Stimulated activated CD4-positive, alpha-beta T cell treated with anti-CD3 and anti-CD28 coated beads, Interleukin-15, amount 100 ng/mL, for 1 hour (primary cell): Measurements from ENCODE around the gene KLK13.

Source experiments
- DNase-seq, 2 donors: peaks; one replicate each; pipeline ENCODE4 v3.0.0-alpha.2; 2020; ENCODE audit warnings: low read depth in 1 of 2, low spot score in 1 of 2

KLK13 gene

DNA sequence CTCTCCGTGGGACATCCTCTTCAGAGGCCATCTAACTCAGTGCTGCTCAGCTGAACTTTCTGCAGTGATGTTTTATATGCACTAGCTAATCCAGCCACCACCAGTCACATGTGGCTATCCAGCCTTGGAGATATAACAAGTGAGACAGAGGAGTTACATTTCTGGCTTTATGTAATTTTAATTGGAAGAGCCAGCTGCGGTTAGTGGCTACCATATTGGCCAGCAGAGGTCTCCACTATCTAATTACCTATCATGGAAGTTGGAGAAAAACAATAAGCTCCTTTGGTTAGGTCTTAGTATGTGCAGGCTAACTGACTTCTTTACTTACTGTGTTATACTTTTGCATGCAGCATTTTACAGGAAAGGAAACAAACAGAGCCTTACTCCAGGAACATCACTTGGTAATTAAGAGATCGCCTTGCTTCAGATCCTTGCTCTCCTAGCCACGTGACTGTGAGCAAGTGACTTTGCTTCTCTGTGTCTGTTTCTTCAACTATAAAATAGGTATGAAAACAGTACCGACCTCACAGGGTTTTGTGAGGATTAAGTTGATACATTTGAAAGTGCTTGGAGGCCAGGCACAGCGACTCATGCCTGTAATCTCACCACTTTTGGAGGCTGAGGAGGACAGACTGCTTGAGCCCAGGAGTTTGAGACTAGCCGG lies 43.8 kb downstream of the KLK13 start:
- DNase-seq: no peak

DNA sequence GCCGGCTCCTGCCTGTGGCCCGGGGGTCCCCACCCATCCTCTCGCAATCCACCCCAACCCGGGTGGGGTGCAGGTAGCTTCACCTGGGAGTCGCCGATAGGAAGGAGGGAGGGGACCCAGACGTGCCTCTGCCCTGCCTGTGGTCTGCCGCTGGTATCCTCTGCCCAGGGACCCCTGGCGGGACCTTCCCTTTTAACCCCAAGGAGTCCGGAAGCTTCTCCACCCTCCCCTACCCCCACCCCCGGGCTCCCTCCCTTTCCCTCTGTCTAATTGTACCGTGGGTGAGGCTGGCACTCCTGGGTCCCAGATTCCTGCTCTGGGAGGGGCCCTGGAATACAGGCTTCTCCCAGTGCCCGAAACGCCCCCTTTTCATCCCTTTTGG lies 45.4 kb downstream of the KLK13 start, which contains the start of gene KLK10:
Gene KLK10 (minus strand): TSS at position 166 of the 382 bp plus-strand sequence. CDS start 579 bp downstream, outside the sequence.
- no peak for DNase-seq

DNA sequence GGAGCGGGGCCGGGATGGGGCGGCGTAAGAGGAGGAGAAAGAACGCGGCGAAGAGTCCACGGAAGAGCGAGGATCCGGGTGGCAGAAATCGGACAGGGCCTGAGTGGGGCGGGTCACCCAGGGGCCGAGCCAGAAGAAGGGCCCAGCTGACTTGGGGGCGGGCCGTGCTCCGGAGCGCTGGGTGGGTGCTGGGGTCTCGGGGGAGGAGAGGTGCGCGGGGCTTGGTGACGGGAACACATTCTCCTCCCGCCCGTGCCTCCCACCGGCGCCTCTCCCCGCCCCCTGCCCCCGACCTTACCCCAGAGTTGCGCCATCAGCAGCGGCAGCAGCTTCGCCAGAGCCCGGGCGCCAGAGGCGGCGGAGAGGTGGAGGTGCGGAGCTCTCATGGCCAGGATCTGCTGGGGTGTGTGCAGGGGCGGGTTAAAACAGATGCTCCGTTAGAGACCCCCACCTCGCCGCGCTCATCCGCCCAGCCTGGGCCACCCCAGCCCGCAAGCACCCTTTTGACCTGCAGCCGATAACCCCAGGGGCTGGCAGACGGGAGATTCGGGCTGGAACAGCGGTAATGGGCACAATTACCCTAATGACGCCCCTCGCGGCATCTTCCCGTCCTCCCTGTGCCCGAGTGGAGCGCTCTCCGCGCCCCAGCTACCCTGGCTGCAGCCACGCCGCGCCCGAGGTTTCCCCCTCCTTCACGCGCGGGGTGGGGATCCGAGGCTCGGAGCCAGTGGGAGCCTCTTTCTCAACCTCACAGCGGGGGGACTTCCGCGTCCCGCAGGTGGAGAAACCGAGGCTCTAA lies 45.9 kb downstream of the KLK13 start:
- DNase-seq: no peak

DNA sequence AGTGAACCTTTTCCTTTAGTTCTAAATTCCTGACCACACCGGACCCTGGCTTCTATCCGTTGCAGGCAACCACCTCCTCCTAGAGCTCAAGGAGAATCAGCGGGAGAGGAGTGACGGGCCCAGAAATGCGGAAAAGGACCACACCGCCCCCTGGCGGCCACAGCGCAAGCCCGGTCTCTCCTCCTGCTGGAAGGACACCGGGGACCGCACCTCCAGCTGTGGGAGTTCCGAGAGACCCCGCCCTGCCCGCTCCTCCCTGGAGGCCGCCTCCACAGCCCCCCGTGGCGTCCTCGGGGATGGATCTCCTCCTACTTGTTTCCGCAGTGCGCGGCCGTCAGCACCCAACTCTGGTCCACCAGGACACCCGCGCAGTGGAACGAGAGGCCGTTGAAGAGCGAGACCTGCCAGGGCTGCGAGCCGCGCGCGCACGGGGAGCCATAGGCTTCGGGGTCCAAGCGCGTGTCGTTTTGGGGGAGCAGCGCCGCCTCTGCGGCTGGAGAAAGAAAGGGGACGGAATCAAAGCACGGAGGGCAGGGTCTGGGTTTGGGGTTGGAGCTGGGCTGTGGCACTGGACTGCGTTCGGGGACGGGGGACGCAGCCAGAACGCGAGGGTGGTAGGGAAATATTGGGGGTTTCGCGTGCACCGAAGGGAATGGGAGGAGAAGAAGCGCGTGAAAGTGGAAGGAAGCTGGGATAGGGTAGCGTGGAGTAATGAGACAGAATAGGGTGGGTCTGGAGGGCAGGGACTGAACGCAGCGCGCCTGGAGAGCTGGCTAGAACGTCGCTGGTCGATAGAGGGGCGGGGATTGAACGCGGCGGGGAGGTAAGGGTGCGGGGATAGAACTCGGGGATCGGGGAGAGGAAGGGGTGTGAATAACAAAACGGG lies 47.9 kb downstream of the KLK13 start:
- DNase-seq: peak in 1 of 2 donors; percentile 57

DNA sequence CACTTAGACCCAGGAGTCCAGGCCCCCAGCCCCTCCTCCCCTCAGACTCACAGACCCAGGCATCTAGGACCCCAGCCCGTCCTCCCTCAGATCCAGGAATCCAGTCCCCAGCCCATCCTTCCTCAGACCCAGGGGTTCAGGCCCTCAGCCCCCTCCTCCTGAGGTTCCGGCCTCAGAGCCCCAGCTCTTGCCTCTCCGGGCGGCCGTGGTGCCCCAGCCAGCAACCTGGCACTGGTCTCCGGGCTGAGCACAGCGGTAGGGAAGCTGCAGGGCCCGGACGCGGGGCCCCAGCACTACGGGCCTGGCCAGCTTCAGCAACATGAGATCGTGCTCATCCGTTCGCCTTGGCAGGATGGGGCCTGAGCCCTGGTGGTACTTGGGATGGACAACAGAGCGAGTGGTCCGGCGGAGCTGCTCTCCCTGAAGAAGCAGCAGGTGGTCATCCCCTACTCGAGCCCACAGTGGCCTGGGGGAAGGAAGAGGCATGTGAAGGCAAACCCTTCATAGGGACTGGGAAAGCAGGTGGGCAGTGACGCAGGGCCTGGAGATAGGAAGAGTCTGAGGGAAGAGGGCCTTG lies 49.1 kb downstream of the KLK13 start:
- no peak for DNase-seq

DNA sequence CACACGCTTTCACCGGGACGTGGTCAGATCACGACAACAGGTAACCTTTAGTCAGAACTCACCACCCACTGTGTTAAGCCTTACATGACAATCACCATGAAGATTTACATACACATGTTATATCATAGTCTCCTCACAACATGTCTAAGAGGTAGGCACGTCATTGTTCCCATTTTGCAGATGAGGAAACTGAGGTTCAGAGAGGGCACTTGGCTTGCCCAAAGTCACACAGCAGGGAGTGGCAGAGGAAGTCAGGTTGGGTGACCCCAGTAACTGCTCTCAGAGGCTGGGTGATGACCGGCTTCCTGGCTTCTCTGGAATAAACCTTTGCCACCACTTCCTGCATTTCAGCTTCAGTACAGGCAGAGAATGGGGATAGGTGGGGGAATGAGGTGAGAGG lies 50.6 kb downstream of the KLK13 start:
- no peak for DNase-seq

DNA sequence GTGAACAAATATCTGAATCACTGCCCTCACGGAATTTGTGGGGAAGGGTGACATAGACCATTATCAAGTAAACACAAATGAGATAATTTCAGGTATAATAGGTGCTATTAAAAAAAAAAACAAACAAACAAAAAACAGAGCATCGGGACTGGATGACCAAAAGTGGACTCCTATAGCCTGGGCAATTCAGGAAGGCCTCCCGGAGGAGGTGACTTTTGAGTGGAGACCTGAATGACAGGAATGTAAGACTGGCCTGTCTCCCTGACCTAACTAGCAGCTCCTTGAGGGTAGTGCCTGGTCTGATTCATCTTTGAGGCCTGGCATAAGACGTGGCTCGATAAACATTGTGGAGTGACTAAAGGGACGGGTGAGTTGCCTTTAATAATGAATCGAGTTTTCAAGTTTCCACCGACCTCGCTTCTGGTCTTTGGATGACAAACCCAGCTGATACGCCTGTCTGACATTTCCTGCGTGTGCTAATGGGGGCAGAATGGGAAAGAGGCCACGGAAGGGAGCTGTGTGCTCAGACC lies 52.2 kb downstream of the KLK13 start:
- no peak for DNase-seq

DNA sequence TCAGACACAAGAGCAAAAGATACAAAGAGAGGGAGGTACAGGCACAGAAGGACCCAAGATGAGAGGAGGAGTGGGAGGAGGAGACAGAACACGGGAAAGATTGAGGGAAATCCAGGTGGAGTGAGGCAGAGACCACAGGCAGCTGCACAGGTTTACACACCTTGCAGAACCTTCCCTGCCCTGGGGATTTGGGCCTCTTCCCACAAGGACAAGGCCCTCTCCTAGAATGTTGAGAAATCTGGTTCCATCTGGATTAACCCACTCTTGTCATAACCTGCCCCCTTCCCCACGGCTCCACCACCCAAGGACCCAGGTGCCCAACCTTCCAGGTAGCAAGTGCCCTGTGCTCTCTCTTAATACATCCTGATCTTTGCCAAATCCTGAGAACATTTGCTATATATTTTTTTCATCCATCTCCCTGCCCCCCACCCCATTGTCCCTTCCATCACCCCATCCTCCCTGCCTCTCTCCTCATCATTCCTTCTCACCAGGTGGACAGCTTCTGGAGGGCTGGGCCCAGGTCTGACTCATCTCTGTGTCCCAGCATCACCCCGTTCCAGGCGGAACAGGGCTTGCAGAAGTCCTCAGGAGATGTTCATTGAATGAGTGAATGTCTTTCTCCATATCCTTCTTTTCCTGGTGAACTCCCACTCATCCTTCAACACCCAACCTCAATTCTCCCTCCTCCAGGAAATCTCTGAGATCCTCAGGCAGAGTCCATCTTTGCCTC lies 54.7 kb downstream of the KLK13 start:
- no peak for DNase-seq

DNA sequence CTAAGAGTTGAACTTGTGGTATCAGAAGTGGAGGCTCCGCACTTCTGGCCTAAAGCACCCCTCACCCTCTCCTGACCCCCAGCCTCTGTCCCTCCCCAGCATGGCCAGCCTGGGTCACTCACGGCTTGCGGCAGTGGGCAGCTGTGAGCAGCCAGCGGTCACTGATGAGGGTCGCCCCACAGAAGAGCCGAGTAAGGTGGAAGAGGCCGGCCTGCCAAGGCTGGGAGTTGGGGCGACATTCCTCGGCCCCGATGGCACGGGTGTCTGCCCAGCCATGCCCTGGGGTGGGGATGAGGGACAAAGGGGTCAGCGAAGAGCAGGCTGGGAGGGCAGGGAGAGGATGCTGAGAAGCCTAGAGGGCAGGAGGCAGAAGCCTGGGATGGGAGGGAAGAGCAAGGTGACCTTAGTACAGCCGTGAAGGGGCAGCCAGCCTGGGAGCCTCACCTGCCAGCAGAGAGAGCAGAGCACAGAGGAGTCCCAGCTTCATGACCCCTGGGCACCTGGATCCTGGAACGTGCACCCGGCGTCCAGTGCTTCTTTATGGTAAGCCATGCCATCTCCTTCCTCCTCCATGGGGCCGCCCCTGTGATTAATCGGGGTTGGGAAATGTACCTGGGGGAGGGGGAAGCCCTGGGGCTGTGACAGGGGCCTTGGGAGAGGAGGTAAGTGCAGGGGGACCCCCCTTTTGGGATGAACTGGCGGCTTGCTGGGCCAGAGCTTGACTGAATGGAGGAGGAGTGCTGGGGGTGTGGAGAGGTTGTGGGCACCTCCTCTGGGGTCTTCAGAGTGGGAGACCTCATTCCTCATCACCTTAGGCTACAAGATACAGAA lies 55.6 kb downstream of the KLK13 start:
- no peak for DNase-seq

DNA sequence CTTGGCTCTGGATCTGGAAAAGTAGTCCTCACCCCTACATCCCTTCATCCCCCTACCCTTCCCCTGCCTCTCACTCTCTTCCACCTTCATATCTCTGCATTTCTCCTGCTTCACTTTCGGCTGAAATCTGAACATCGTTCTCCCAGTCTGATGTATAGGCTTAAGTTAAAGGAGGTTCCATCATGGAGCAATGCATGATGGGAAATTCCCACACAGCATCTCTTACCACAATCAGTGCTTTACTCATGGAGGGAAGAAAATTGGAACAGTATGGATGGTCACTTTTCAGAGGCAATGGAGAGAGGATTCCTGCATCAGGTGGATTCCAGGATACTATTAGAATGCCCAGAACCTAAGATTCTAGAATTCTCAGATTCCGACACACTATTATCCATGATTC lies 57.4 kb downstream of the KLK13 start:
- no peak for DNase-seq

DNA sequence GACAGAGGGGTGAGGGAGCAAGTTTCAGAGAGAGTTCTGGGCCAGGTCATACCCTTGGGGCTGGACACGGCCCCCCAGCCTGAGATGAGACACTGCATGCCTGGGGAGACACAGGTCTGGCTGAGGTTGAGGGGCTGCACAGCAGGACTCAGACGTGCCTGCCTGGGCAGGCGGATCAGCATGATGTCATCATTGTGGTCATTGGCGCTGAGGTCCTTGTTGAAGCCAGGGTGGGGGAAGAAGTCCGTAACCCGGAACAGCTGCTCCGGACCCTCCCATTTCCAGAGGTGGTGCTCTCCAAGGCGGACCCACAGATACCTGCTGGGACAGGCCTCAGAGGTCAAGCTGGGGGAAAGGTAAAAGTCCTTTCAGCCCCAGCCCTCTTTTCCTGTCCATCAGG lies 58.5 kb downstream of the KLK13 start:
- no peak for DNase-seq
